ENCODE results near the gene SPDYE5.
"Not testable (repeated sequence)": the region's sequence is repeated elsewhere in the genome, so short reads cannot be mapped to it uniquely, and the experiment has no call there.

DNA sequence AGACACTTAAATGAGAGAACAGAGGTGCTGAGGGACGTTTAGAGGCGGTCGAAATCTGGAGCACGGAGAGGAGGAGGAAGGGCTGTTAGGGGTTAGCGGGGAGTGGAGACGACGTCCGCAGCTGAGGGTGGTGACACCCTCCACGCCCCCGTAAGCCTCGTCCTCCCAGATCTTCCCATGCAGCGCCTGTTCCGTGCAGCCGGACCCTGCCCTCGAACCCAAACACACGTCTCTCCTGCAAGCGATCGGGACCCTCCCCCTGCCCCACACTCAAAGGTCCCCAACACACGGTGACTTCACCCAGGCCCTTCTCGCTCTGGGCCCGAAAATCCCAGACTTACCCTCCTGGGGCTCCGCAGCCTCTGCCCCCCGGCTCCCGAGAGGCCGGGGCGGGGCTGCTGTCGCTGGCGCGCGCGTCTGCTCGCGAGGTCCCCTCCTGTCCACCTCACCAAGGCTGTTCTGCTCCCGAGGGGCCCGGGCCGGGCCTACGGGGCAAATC is 35.2 kb downstream of the SPDYE5 start:
- not testable (repeated sequence) for TF ChIP-seq NANOG (IDR thresholded peaks at IDR 0.05; ENCODE audit: borderline replicate concordance); POLR2AphosphoS5 (IDR thresholded peaks at IDR 0.05; ENCODE audit: low read depth)
- TF ChIP-seq, protein P1, sequence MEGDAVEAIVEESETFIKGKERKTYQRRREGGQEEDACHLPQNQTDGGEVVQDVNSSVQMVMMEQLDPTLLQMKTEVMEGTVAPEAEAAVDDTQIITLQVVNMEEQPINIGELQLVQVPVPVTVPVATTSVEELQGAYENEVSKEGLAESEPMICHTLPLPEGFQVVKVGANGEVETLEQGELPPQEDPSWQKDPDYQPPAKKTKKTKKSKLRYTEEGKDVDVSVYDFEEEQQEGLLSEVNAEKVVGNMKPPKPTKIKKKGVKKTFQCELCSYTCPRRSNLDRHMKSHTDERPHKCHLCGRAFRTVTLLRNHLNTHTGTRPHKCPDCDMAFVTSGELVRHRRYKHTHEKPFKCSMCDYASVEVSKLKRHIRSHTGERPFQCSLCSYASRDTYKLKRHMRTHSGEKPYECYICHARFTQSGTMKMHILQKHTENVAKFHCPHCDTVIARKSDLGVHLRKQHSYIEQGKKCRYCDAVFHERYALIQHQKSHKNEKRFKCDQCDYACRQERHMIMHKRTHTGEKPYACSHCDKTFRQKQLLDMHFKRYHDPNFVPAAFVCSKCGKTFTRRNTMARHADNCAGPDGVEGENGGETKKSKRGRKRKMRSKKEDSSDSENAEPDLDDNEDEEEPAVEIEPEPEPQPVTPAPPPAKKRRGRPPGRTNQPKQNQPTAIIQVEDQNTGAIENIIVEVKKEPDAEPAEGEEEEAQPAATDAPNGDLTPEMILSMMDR (conservative IDR thresholded peaks at IDR 0.05; ENCODE audit: low read depth in 2 of 2) = not testable (repeated sequence)
